Neutrophil (primary cell): Measurements from ENCODE around the gene CSNK1A1.
"Not testable (repeated sequence)": the region's sequence is repeated elsewhere in the genome, so short reads cannot be mapped to it uniquely, and the experiment has no call there.

Experiments
- H3K27ac ChIP-seq: fragments of 200-600 bp; sonication (generic); 2 replicates; pipeline ENCODE4 v1.5.1; 2016; ENCODE audit warnings: mild to moderate bottlenecking, moderate library complexity
- H3K27me3 ChIP-seq: fragments of 200-600 bp; sonication (generic); 2 replicates; pipeline ENCODE4 v1.6.0; 2016; ENCODE audit warnings: mild to moderate bottlenecking
- H3K36me3 ChIP-seq: fragments of 200-600 bp; sonication (generic); 2 replicates; pipeline ENCODE4 v1.5.1; 2017
- H3K4me1 ChIP-seq, 2 experiments: fragments of 200-600 bp in 1 of 2; sonication (generic) in 1 of 2; 1 replicate in 1 of 2; 2 replicates in 1 of 2; pipeline versions ENCODE4 v1.5.1 to v1.6.1; 2013 to 2016; ENCODE audit warnings: low read depth in 1 of 2, low read length in 1 of 2, mild to moderate bottlenecking in 1 of 2, moderate library complexity in 1 of 2; ENCODE audit not compliant: control insufficient read depth in 1 of 2, insufficient read depth in 1 of 2
- H3K4me3 ChIP-seq, 2 experiments: fragments of 200-600 bp in 1 of 2; sonication (generic) in 1 of 2; 1 replicate in 1 of 2; 2 replicates in 1 of 2; pipeline ENCODE4 v1.5.1; 2013 to 2016; ENCODE audit warnings: low read depth in 1 of 2, low read length in 1 of 2, mild to moderate bottlenecking in 1 of 2, moderate library complexity in 1 of 2
- H3K9me3 ChIP-seq: fragments of 200-600 bp; sonication (generic); 2 replicates; pipeline ENCODE4 v1.5.1; 2016
- TF ChIP-seq, protein P1 (sequence below): fragments of 200-600 bp; sonication (generic); IDR thresholded peaks from 2 replicates; pipeline ENCODE4 v1.5.1; 2016; ENCODE audit warnings: antibody characterized with exemption

The CSNK1A1 gene

DNA sequence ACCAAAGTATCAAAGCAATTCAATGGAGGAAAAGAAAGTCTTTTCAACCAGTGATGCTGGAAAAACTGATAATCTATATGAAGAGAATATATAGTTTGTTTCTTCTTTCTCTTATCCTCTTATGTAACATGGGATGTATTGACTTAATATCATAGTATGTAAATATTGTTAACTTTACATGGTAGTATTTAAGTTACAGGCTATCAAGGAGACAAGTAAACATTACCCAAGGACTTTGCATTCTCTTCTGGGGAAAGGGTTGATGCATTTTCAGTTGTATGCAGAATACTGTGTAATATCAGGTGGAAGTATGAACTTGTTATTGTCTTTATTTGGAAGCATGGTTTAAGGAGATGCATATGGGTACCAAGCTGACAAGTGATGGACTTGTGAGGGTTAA lies 20.9 kb upstream of the CSNK1A1 start:
- TF ChIP-seq, protein P1, sequence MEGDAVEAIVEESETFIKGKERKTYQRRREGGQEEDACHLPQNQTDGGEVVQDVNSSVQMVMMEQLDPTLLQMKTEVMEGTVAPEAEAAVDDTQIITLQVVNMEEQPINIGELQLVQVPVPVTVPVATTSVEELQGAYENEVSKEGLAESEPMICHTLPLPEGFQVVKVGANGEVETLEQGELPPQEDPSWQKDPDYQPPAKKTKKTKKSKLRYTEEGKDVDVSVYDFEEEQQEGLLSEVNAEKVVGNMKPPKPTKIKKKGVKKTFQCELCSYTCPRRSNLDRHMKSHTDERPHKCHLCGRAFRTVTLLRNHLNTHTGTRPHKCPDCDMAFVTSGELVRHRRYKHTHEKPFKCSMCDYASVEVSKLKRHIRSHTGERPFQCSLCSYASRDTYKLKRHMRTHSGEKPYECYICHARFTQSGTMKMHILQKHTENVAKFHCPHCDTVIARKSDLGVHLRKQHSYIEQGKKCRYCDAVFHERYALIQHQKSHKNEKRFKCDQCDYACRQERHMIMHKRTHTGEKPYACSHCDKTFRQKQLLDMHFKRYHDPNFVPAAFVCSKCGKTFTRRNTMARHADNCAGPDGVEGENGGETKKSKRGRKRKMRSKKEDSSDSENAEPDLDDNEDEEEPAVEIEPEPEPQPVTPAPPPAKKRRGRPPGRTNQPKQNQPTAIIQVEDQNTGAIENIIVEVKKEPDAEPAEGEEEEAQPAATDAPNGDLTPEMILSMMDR: no peak
- H3K4me1 ChIP-seq: no peaks in the 10 kb centered on the region
- H3K9me3 ChIP-seq: no peaks in the 10 kb centered on the region
- no peak overlapping the region for H3K27ac ChIP-seq
- H3K36me3 ChIP-seq: no peaks in the 10 kb centered on the region
- H3K4me3 ChIP-seq: no peak overlapping the region
- no peaks in the 10 kb centered on the region for H3K27me3 ChIP-seq

DNA sequence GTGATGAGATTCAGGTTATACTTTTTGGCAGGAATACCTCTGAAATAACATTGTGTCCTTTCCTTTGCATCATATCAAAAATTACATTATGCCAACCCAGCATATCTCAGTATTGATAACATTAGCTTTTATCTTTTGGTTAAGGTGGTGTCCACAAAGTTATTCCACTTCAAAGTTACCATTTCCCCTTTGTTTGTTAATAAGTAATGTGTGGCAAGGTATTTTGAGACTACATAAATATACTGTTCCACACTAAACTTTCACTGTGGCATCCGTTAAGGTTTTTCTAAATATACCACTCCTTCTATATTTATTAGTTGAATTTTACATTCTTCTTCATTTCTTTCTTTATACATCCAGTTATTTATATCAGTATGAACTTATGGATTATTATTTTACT lies 16.0 kb upstream of the CSNK1A1 start:
- TF ChIP-seq, protein P1: no peak
- Histone ChIP-seq H3K4me3 (no peak overlapping the region), H3K27me3 (no peaks in the 10 kb centered on the region), H3K36me3 (no peaks in the 10 kb centered on the region), H3K27ac (no peak overlapping the region), H3K9me3 (no peaks in the 10 kb centered on the region), H3K4me1 (no peaks in the 10 kb centered on the region)

DNA sequence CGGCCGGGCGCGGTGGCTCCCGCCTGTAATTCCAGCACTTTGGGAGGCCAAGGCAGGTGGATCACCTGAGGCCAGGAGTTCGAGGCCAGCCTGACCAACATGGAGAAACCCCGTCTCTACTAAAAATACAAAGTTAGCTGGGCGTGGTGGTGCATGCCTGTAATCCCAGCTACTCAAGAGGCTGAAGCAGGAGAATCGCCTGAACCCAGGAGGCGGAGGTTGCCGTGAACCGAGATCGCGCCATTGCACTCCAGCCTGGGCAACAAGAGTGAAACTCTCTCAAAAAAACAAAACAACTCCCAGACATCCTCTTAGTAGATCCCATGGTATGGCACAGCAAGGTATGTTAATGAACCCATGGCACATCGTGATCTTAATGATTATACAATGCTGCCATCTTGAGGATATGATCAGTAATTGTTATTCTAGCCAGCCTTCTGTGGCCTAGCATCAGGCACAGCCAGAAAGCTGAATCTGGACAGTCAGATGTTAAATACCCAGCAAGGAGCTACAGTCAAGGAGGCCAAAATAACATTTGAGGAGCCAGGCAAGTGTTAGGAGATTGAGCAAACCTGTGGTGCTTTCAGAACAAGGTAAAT lies 13.4 kb upstream of the CSNK1A1 start:
- H3K4me3 ChIP-seq, H3K27me3 ChIP-seq, H3K36me3 ChIP-seq, H3K9me3 ChIP-seq, H3K4me1 ChIP-seq, H3K27ac ChIP-seq: not testable (repeated sequence)
- TF ChIP-seq, protein P1: peak; percentile 72

DNA sequence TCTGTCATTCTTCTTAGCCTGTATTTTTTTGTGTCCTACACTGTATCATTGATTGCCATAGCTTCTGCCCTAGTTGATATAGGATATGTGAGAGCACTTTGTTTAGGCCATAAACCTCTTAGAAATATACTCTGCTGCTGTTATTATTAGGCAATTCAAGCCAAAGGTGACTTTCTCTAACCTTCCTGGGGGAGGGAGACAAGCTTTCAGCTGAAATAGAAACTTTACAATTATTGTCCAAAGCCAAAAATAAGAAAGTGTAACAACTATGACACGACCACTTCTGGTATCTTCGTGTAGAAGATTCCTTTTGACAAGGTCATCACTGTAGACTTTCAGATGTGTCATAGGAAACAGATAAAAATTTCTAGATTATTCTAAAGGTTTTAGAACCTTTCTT lies 12.2 kb upstream of the CSNK1A1 start:
- H3K36me3 ChIP-seq: no peaks in the 10 kb centered on the region
- H3K4me3 ChIP-seq: no peak overlapping the region
- no peaks in the 10 kb centered on the region for H3K9me3 ChIP-seq
- no peaks in the 10 kb centered on the region for H3K27me3 ChIP-seq
- H3K4me1 ChIP-seq: peaks cover 5 to 11% of the 10 kb centered on the region in 2 experiments
- TF ChIP-seq, protein P1: no peak
- no peak overlapping the region for H3K27ac ChIP-seq

DNA sequence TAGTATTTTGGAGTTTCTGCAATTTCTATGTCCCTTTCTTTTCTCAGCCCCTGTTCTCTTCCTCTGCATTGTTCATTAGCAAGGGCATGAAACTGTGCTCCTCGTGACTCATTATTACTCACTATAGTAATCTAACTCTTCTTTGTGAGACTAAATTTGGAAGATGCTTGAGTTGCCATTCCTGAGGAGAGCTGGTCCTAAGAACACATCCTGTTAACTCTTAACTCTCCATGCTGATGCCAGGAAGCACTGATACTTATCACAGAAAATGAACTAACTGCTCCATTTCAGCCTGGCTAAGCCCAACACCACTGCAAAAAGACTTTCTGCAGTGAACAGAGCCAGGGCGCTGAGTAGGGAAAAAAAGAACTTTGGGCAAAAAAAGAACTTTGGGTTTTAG lies 10.6 kb upstream of the CSNK1A1 start:
- no peaks in the 10 kb centered on the region for H3K9me3 ChIP-seq
- no peaks in the 10 kb centered on the region for H3K36me3 ChIP-seq
- TF ChIP-seq, protein P1: no peak
- peaks cover 5 to 11% of the 10 kb centered on the region in 2 experiments for H3K4me1 ChIP-seq
- no peaks in the 10 kb centered on the region for H3K27me3 ChIP-seq
- no peak overlapping the region for H3K4me3 ChIP-seq
- H3K27ac ChIP-seq: no peak overlapping the region

DNA sequence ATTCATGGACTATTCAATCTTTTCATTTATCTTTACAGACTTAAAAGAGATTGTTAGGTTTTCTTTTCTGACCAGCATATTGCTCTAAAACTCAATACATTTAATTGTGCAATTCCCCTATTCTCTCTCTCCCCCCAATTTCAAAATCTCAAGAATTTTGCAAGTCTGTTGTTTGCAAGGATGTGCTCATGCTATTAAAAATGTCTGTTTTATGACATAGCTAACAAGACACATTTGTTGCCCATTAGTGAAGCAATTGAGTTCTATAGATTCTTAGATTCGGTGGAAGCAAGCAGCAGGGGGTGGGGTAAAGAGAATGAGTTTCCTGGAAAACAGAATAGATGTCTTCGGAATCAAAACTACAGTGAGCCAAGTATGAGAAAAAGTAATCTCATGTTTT lies 8.5 kb upstream of the CSNK1A1 start:
- Histone ChIP-seq H3K27me3 (no peaks in the 10 kb centered on the region), H3K27ac (no peak overlapping the region), H3K4me1 (peaks cover 5 to 11% of the 10 kb centered on the region in 2 experiments), H3K9me3 (no peaks in the 10 kb centered on the region), H3K36me3 (no peaks in the 10 kb centered on the region), H3K4me3 (no peak overlapping the region)
- TF ChIP-seq, protein P1: no peak
